DMS79 treated with DMSO at 0.1 percent for 48 hours (cell line): ENCODE results near the gene SLC35D2.
"Not testable (repeated sequence)": the region's sequence is repeated elsewhere in the genome, so short reads cannot be mapped to it uniquely, and the experiment has no call there.

Source experiments
- DNase-seq: peaks from one replicate; lab custom pipeline; 2025; lab: John Stamatoyannopoulos, UW

The SLC35D2 gene

GRCh38 chr9:96317335-96317980 is 66.1 kb downstream of the SLC35D2 start:
- DNase-seq: peak; percentile 5

- DNase-seq: no peak
These were observed 73.7 kb downstream of the SLC35D2 start for GRCh38 chr9:96309850-96310249.

GRCh38 chr9:96306958-96307357 is 76.6 kb downstream of the SLC35D2 start:
- not testable (repeated sequence) for DNase-seq

- no peak for DNase-seq
These were observed 78.3 kb downstream of the SLC35D2 start for GRCh38 chr9:96305171-96305570.

GRCh38 chr9:96304230-96304629 is 79.3 kb downstream of the SLC35D2 start:
- DNase-seq: no peak

- no peak for DNase-seq
These were observed 81.5 kb downstream of the SLC35D2 start, which contains the start of gene HSD17B3 for GRCh38 chr9:96302021-96302420. HSD17B3 (minus strand) TSS chr9:96302176; CDS start chr9:96302104, 72 bp downstream.

- no peak for DNase-seq
These were observed 83.7 kb downstream of the SLC35D2 start for GRCh38 chr9:96299823-96300222.

- DNase-seq: no peak
These were observed 89.4 kb downstream of the SLC35D2 start for GRCh38 chr9:96294159-96294545.

- DNase-seq: no peak
These were observed 89.9 kb downstream of the SLC35D2 start for GRCh38 chr9:96293498-96294158.

GRCh38 chr9:96289392-96289791 is 94.1 kb downstream of the SLC35D2 start:
- DNase-seq: no peak

GRCh38 chr9:96281641-96282040 is 101.9 kb downstream of the SLC35D2 start:
- no peak for DNase-seq

- DNase-seq: no peak
These were observed 103.6 kb downstream of the SLC35D2 start for GRCh38 chr9:96279932-96280331.

- no peak for DNase-seq
These were observed 108.6 kb downstream of the SLC35D2 start for GRCh38 chr9:96274939-96275338.
